GM19238 (cell line): ENCODE results near the gene DNAJB1.
A peak's percentile ranks its signal among the peaks of the same experiment; 100 is the strongest.
"Not testable (repeated sequence)": the region's sequence is repeated elsewhere in the genome, so short reads cannot be mapped to it uniquely, and the experiment has no call there.

Experiments
- DNase-seq: peaks from one replicate; pipeline ENCODE4 v3.0.0; 2011; ENCODE audit warnings: low spot score; ENCODE audit not compliant: insufficient read length

DNAJB1 gene

DNA sequence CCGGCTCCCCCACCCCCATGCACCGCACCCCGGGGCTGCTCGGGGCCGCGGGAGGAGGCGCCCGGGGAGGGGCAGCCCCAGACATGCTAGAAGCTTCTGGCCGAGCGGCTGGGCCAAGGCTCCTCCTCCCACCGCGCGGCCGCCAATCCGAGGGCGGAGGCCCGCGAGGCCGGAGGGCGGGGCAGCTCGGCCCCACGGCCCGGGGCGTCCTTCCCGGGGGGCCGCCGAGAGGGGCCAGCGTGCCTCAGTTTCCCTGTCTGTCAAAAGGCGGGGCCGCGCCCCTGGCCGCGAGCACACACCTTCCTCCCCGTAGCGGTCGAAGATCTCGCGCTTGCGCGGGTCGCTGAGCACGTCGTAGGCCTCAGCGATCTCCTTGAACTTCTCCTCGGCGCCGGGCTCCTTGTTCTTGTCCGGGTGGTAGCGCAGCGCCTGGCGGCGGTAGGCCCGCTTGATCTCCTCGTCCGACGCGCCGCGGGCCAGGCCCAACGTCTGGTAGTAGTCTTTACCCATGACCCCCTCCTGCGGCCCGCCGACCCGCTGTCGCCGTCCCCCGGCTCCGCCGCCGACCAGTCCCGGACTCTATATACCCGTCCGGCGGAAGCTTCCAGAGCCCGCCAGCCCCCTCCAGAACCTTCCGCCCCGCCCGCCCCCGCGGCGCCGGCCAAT, at the start of gene DNAJB1:
Gene DNAJB1, minus strand, starts transcription at position 558 of the 666 bp plus-strand sequence. Its CDS starts 48 bp downstream, at position 510.
- peak; percentile 86 for DNase-seq

DNA sequence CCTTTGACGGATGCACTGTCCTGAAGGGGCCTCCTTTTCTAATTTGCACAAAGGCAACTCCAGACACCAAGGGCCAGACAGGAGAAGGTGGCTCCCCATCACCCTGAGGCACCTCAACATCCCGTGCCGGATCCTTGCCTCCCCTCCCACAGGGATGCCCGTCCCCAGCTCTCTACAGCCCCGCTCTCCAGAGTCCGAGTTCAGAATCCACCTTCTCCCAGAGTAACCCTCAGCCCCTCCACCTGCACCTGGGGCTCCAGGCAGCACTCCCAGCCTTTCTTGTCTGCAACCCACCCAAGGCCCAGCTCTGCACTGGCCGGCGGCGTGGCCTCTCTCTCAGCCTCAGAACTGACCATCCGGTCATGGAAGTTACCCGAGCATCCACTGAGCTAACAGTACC, 48.9 kb upstream of the DNAJB1 start:
- no peak for DNase-seq

- DNase-seq, result no peak
Observed at GRCh38 chr19:14566712-14567077, 48.5 kb upstream of the DNAJB1 start.

DNA sequence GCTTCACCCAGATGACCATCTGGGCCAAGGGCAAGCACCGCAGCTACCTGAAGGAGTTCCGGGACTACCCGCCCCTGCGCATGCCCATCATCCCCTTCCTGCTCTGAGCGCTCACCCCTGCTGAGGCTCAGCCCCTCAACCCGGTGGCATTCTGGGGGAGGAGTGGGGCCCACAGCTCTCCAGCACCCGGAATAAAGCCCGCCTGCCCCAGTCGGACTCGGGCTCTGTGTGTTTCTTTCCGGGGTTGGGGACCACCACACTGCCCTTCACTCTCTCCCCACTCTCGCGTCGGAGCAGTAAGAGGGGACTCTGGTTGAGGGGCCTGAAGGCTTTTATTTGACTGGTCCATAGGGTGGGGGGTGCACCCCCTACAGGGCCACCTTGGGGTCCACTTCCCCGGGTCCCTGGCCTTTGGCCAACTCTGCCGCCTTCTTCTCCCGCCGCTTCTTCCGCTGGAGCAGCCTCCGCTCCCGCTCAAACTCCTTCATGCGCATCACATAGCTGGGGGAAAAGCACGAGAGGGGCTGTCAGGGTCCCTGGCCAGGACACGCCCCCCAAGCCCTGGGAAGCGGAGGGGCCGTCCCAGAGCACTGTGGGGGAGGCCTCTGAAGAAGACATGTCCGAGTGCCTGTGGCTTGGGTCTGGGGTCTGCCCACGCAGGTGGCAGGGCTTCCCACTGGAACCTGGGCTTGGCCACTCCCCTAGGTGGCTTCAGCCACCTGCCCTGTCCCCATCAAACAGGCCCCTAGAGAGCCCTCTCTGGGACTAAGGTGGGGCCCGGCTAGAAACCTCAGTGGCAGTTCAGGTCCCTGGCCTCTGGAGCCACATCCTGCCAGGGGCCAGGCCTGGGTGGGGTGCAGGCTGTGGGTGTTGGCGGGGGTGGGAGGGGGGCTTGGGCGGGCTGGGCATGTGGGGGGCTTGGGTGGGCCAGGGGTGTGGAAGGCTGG, 47.8 kb upstream of the DNAJB1 start:
- DNase-seq, result no peak

GRCh38 chr19:14565298-14565679, 47.1 kb upstream of the DNAJB1 start:
- no peak for DNase-seq

GRCh38 chr19:14564652-14565297, 46.6 kb upstream of the DNAJB1 start:
- not testable (repeated sequence) for DNase-seq

DNA sequence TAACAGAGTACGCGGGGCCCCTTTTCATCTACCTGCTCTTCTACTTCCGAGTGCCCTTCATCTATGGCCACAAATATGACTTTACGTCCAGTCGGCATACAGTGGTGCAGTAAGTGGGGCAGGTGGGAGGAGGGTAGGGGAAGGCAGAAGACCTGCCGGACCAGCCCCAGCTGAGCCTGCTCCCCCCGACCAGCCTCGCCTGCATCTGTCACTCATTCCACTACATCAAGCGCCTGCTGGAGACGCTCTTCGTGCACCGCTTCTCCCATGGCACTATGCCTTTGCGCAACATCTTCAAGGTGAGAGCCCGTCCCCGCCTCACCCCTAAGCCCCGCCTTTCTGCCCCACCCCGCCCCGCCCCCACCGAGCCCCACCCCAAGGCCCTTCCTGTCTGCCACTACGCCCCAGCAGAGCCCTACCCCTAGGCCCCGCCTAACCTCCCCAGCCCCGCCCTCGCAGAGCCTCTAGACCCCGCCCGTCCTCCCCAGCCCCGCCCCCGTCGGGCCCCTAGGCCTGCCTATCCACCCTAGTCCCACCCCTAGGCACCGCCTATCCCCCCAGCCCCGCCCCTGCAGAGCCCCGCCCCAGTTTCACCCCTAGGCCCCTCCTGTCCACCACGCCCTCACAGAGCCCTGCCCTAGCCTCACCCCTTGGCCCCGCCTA, 45.9 kb upstream of the DNAJB1 start:
- DNase-seq, result peak; percentile 32

- no peak for DNase-seq
Observed at GRCh38 chr19:14563590-14563926, 45.4 kb upstream of the DNAJB1 start.

- no peak for DNase-seq
Observed at GRCh38 chr19:14562660-14563589, 44.7 kb upstream of the DNAJB1 start.

DNA sequence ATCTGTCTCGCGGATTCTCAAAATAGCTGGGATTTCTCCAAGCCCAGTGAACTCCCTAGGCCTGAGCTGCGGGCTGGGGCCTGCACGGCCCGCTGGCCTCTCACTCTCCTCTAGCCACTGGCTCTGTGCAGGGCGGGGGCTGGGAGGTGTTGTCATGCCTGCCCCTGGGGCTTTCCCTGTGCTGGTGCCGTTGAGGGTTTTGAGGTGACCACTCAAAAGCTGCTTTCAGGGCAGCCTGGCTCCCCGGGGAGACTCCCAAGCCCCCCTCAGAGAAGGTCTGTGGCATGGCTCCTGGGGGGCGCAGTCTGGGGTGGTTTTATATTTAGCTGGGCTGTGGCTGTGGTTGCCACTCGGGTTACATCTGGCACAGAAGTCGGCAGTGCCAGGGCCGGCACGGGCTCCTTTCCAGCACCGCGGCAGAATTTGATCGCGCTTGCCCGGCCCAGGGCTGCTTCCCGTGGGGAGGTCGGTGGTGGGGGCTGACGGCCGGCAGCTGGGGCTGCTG, 43.7 kb upstream of the DNAJB1 start:
- no peak for DNase-seq

GRCh38 chr19:14561249-14561648, 43.1 kb upstream of the DNAJB1 start:
- no peak for DNase-seq

GRCh38 chr19:14560776-14561108, 42.5 kb upstream of the DNAJB1 start:
- no peak for DNase-seq

- no peak for DNase-seq
Observed at GRCh38 chr19:14559916-14560775, 41.9 kb upstream of the DNAJB1 start.

DNA sequence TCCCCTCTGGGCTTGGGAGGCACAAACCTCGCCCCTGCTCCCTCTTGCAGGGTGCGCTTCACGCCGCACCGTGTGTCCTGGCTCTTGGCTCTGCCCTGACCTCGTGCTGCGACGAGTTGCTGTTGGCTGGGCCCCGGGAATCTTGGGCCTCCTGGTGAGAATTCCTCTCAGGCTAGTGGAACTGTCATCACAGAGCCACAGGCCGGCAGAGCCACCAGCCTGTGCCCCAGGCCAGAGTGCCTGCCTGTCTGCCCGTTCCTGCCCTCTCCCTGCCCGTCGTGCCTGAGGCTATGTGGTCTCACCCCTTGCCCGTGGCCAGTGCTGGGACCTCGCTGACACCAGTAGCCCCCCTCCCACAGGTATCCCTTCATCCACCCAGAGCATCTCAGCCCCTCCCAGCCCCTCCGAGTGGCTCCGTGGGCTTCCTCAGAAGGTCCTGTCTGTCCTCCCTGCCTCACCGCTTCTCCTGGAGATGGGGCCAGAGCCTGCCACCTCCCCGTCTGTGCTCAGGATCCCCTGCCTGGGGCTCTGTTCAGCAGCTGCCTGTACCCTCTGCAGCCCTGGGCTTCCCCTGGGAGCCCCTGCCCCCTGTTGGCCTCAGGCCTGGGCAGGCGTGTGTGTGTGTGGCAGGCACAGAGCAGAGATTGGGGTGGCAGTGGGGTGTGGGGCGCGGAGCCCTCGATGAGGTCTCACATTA, 40.3 kb upstream of the DNAJB1 start:
- no peak for DNase-seq

GRCh38 chr19:14556662-14557188, 38.5 kb upstream of the DNAJB1 start:
- peak; percentile 90 for DNase-seq

DNA sequence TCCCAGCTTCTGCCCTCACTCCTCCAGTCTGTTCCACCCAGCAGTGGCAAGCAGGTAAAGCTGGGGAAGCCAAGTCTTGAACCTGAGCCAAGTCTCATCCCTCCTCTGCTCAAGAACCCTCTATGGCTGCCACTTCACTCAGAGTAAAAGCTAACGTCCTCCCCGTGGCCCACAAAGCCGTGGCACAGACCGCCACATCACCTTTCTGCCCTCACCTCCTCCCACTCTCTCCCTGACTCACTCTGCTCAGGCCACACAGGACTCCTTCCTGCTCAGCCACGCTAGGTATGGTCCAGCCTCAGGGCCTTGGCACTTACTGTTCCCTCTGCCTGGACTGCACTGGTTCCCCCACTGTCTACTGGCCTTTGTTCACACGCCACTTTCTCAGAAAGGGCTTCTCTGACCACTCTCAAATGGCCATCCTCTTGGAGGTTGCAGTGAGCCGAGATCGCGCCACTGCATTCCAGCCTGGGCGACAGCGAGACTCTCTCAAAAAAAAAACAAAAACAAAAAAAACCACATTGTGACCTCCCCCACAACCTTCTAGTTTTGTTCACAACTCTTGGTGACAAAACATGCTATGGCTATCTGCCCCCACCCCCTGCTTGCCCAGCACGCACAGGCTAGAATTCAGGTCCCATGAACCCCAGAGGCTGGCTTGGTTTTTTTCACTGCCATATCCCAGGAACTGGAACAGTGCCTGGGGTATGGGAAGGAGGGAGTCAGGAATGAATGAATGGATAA, 37.9 kb upstream of the DNAJB1 start:
- no peak for DNase-seq

DNA sequence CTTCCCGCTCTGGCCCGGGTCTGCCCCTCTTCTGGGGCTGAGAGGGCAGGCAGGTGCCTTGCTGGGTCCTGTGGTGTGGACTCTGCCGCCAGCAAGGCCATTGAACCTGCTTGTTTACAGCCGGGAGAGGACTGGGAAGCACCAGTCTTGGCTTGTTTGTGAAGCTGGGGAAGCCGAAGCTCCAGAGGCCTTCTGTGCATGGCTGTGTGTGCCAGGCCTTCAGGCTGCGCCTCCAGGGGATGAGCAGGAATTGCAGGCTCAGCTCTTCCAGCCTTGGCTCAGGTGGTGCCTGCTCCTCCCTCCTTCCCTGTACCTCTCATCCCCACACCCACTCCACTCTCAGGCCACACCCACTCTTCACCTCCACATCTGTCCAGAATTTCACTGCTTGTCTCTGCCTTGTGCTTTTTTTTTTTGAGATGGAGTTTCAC, 36.2 kb upstream of the DNAJB1 start:
- no peak for DNase-seq

DNA sequence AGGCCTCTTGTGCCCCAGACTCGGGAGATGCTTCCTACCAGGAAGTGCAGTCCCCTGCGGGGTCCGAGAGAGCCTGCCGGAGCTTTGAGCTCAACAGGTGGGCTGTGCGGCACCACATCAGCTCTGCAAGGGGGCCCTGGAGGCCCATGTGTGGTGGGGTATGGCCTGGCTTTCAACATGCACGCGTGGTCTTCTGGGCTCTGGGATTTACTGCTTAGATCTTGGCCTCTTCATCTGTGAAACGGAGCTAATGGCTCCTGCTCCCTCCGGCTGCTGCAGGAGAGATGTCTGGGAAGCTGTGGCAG, 35.7 kb upstream of the DNAJB1 start:
- DNase-seq, result no peak
